Activated T-cell treated with anti-CD3 and anti-CD28 coated beads, Interleukin-2, amount 50 U/mL, for 72 hours (primary cell): Measurements from ENCODE around the gene NPM1. TPM values are rescaled to one million over a fixed set of nuclear protein-coding genes. Genes with fewer than 3 reads are reported as not detected.
A peak's percentile ranks its signal among the peaks of the same experiment; 100 is the strongest.

Experiments used
- ATAC-seq, 2 donors: fragments of 150-1000 bp; cut with Tn5 transposase; replicated peaks in 1 of 2; 2 replicates each; pipeline ENCODE4 v1.10.0; 2021; ENCODE audit warnings: moderate library complexity in 2 of 2, mild to moderate bottlenecking in 1 of 2
- DNase-seq, 2 donors: peaks; one replicate each; pipeline ENCODE4 v3.0.0; 2021 to 2022; ENCODE audit warnings: mixed read lengths in 1 of 2
- H3K27ac Mint-ChIP-seq: one replicate; pipeline ENCODE4 v1.8.0; 2022; ENCODE audit warnings: mild to moderate bottlenecking, moderate library complexity, mixed read lengths
- H3K27me3 Mint-ChIP-seq: one replicate; pipeline ENCODE4 v1.8.0; 2022; ENCODE audit warnings: low read depth, mixed read lengths
- H3K36me3 Mint-ChIP-seq, 2 donors: one replicate each; pipeline ENCODE4 v1.8.0; 2022; ENCODE audit warnings: mixed read lengths in 2 of 2, mild to moderate bottlenecking in 1 of 2; ENCODE audit not compliant: insufficient read depth in 2 of 2
- H3K4me1 Mint-ChIP-seq: one replicate; pipeline ENCODE4 v1.8.0; 2022; ENCODE audit warnings: low read depth, mixed read lengths
- H3K4me3 Mint-ChIP-seq, 2 donors: one replicate each; pipeline ENCODE4 v1.8.0; 2022; ENCODE audit warnings: mild to moderate bottlenecking in 2 of 2, mixed read lengths in 2 of 2, moderate library complexity in 2 of 2
- H3K9me3 Mint-ChIP-seq, 2 donors: one replicate each; pipeline ENCODE4 v1.8.0; 2022; ENCODE audit warnings: mixed read lengths in 2 of 2
- total RNA-seq, 2 donors: library from RNA; stranded (reverse); gene quantifications; one replicate each; pipeline ENCODE4 v1.2.3, GENCODE V29; 2022

Gene NPM1
- total RNA-seq, 2 donors from 2014 or later, result 2,044 to 2,227 TPM

- H3K27me3 Mint-ChIP-seq, result peaks cover 5% of the 10 kb centered on the region
- no peak overlapping the region for H3K27ac Mint-ChIP-seq
- no peaks in the 10 kb centered on the region for H3K9me3 Mint-ChIP-seq
- no peak overlapping the region for H3K4me3 Mint-ChIP-seq
- H3K36me3 Mint-ChIP-seq, result no peaks in the 10 kb centered on the region
- ATAC-seq (no peak), DNase-seq (no peak)
- H3K4me1 Mint-ChIP-seq, result no peaks in the 10 kb centered on the region
Measured at GRCh38 chr5:171428809-171429542, 41.3 kb downstream of the NPM1 start.

GRCh38 chr5:171429543-171429910 is 41.9 kb downstream of the NPM1 start:
- Mint-ChIP-seq H3K9me3 (no peaks in the 10 kb centered on the region), H3K27ac (no peak overlapping the region), H3K27me3 (no peaks in the 10 kb centered on the region), H3K36me3 (no peaks in the 10 kb centered on the region), H3K4me1 (no peaks in the 10 kb centered on the region), H3K4me3 (no peak overlapping the region)
- ATAC-seq (no peak), DNase-seq (no peak)

GRCh38 chr5:171431251-171431777 is 43.7 kb downstream of the NPM1 start:
- no peaks in the 10 kb centered on the region for H3K9me3 Mint-ChIP-seq
- DNase-seq, result no peak

GRCh38 chr5:171432076-171432475 is 44.4 kb downstream of the NPM1 start:
- no peak overlapping the region for H3K27ac Mint-ChIP-seq
- H3K27me3 Mint-ChIP-seq, result no peaks in the 10 kb centered on the region
- H3K4me1 Mint-ChIP-seq, result no peaks in the 10 kb centered on the region
- no peak overlapping the region for H3K4me3 Mint-ChIP-seq
- no peaks in the 10 kb centered on the region for H3K36me3 Mint-ChIP-seq
- ATAC-seq, result no peak
- no peak for DNase-seq
- H3K9me3 Mint-ChIP-seq, result no peaks in the 10 kb centered on the region

More at GRCh38 chr5:171431251-171431777, 43.7 kb downstream of the NPM1 start:
- Mint-ChIP-seq H3K27me3 (no peaks in the 10 kb centered on the region), H3K4me3 (no peak overlapping the region), H3K36me3 (no peaks in the 10 kb centered on the region), H3K27ac (no peak overlapping the region), H3K4me1 (no peaks in the 10 kb centered on the region)
- ATAC-seq, result no peak

GRCh38 chr5:171432583-171433351 is 45.1 kb downstream of the NPM1 start:
- Mint-ChIP-seq H3K27me3 (no peaks in the 10 kb centered on the region), H3K4me3 (no peak overlapping the region)

GRCh38 chr5:171433352-171433698 is 45.7 kb downstream of the NPM1 start:
- H3K9me3 Mint-ChIP-seq, result no peaks in the 10 kb centered on the region
- H3K27ac Mint-ChIP-seq, result no peak overlapping the region
- H3K4me3 Mint-ChIP-seq, result no peak overlapping the region
- DNase-seq, result no peak
- no peaks in the 10 kb centered on the region for H3K27me3 Mint-ChIP-seq
- H3K36me3 Mint-ChIP-seq, result no peaks in the 10 kb centered on the region
- H3K4me1 Mint-ChIP-seq, result no peaks in the 10 kb centered on the region
- peak in 1 of 2 donors; percentile 18 for ATAC-seq

More at GRCh38 chr5:171432583-171433351, 45.1 kb downstream of the NPM1 start:
- no peaks in the 10 kb centered on the region for H3K36me3 Mint-ChIP-seq
- H3K27ac Mint-ChIP-seq, result no peak overlapping the region
- no peaks in the 10 kb centered on the region for H3K4me1 Mint-ChIP-seq
- no peak for ATAC-seq
- H3K9me3 Mint-ChIP-seq, result no peaks in the 10 kb centered on the region
- no peak for DNase-seq

- no peaks in the 10 kb centered on the region for H3K27me3 Mint-ChIP-seq
- no peak for DNase-seq
- no peaks in the 10 kb centered on the region for H3K9me3 Mint-ChIP-seq
- no peak overlapping the region for H3K27ac Mint-ChIP-seq
- no peaks in the 10 kb centered on the region for H3K4me1 Mint-ChIP-seq
- ATAC-seq, result no peak
- no peaks in the 10 kb centered on the region for H3K36me3 Mint-ChIP-seq
- H3K4me3 Mint-ChIP-seq, result no peak overlapping the region
Measured at GRCh38 chr5:171433982-171434676, 46.5 kb downstream of the NPM1 start.

GRCh38 chr5:171434874-171435273 is 47.2 kb downstream of the NPM1 start:
- H3K4me1 Mint-ChIP-seq, result no peaks in the 10 kb centered on the region
- H3K36me3 Mint-ChIP-seq, result no peaks in the 10 kb centered on the region
- H3K9me3 Mint-ChIP-seq, result no peaks in the 10 kb centered on the region
- ATAC-seq (no peak), DNase-seq (no peak)
- H3K27ac Mint-ChIP-seq, result no peak overlapping the region
- no peaks in the 10 kb centered on the region for H3K27me3 Mint-ChIP-seq
- H3K4me3 Mint-ChIP-seq, result no peak overlapping the region

GRCh38 chr5:171435908-171436307 is 48.3 kb downstream of the NPM1 start:
- DNase-seq (no peak), ATAC-seq (no peak)
- no peaks in the 10 kb centered on the region for H3K36me3 Mint-ChIP-seq
- H3K27me3 Mint-ChIP-seq, result no peaks in the 10 kb centered on the region
- H3K9me3 Mint-ChIP-seq, result no peaks in the 10 kb centered on the region
- H3K4me1 Mint-ChIP-seq, result no peaks in the 10 kb centered on the region
- H3K4me3 Mint-ChIP-seq, result no peak overlapping the region
- no peak overlapping the region for H3K27ac Mint-ChIP-seq

GRCh38 chr5:171436804-171437285 is 49.2 kb downstream of the NPM1 start:
- H3K36me3 Mint-ChIP-seq, result no peaks in the 10 kb centered on the region
- H3K27ac Mint-ChIP-seq, result no peak overlapping the region
- no peaks in the 10 kb centered on the region for H3K4me1 Mint-ChIP-seq

GRCh38 chr5:171437286-171437821 is 49.7 kb downstream of the NPM1 start:
- ATAC-seq (no peak), DNase-seq (no peak)
- H3K27me3 Mint-ChIP-seq, result no peaks in the 10 kb centered on the region
- H3K36me3 Mint-ChIP-seq, result no peaks in the 10 kb centered on the region
- H3K27ac Mint-ChIP-seq, result no peak overlapping the region
- H3K4me3 Mint-ChIP-seq, result no peak overlapping the region
- H3K9me3 Mint-ChIP-seq, result no peaks in the 10 kb centered on the region
- H3K4me1 Mint-ChIP-seq, result no peaks in the 10 kb centered on the region

More at GRCh38 chr5:171436804-171437285, 49.2 kb downstream of the NPM1 start:
- Mint-ChIP-seq H3K4me3 (no peak overlapping the region), H3K9me3 (no peaks in the 10 kb centered on the region), H3K27me3 (no peaks in the 10 kb centered on the region)
- ATAC-seq (no peak), DNase-seq (no peak)

GRCh38 chr5:171438738-171439137 is 51.1 kb downstream of the NPM1 start:
- no peaks in the 10 kb centered on the region for H3K4me1 Mint-ChIP-seq
- H3K27ac Mint-ChIP-seq, result no peak overlapping the region
- DNase-seq (no peak), ATAC-seq (no peak)
- H3K9me3 Mint-ChIP-seq, result no peaks in the 10 kb centered on the region
- H3K36me3 Mint-ChIP-seq, result no peaks in the 10 kb centered on the region
- H3K4me3 Mint-ChIP-seq, result no peak overlapping the region
- H3K27me3 Mint-ChIP-seq, result no peaks in the 10 kb centered on the region
